ENCODE results near the gene KIF17. TPM values are rescaled to one million over a fixed set of nuclear protein-coding genes. Genes with fewer than 3 reads are reported as not detected.
"Not testable (repeated sequence)": the region's sequence is repeated elsewhere in the genome, so short reads cannot be mapped to it uniquely, and the experiment has no call there.

Gene KIF17
- total RNA-seq, 1 donor from 2014 or later, result 0.09 TPM

- Mint-ChIP-seq H3K27ac (no peak overlapping the region), H3K36me3 (ENCODE audit: low read depth) (no peaks in the 10 kb centered on the region), H3K9me3 (no peaks in the 10 kb centered on the region), H3K27me3 (ENCODE audit: low read depth) (peaks cover 36% of the 10 kb centered on the region), H3K4me3 (ENCODE audit: low read depth) (no peak overlapping the region), H3K4me1 (ENCODE audit: low read depth) (peaks cover 2% of the 10 kb centered on the region)
- intact Hi-C loops (cut with micrococcal nuclease), result no loop called here
- DNase-seq (ENCODE audit: low spot score), result no peak
Observed at GRCh38 chr1:20684651-20685050, 33.2 kb downstream of the KIF17 start.

- H3K27me3 Mint-ChIP-seq (ENCODE audit: low read depth), result peaks cover 39% of the 10 kb centered on the region
- intact Hi-C loops (cut with micrococcal nuclease), result no loop called here
- H3K27ac Mint-ChIP-seq, result no peak overlapping the region
- DNase-seq (ENCODE audit: low spot score), result no peak
- no peaks in the 10 kb centered on the region for H3K36me3 Mint-ChIP-seq (ENCODE audit: low read depth)
- peaks cover 2% of the 10 kb centered on the region for H3K4me1 Mint-ChIP-seq (ENCODE audit: low read depth)
- no peaks in the 10 kb centered on the region for H3K9me3 Mint-ChIP-seq
- H3K4me3 Mint-ChIP-seq (ENCODE audit: low read depth), result no peak overlapping the region
Observed at GRCh38 chr1:20684050-20684620, 33.7 kb downstream of the KIF17 start.

- Mint-ChIP-seq H3K4me3 (ENCODE audit: low read depth) (no peak overlapping the region), H3K27me3 (ENCODE audit: low read depth) (peaks cover 43% of the 10 kb centered on the region), H3K27ac (no peak overlapping the region), H3K4me1 (ENCODE audit: low read depth) (peaks cover 5% of the 10 kb centered on the region), H3K9me3 (peaks cover 1% of the 10 kb centered on the region), H3K36me3 (ENCODE audit: low read depth) (no peaks in the 10 kb centered on the region)
- DNase-seq (ENCODE audit: low spot score), result no peak
- intact Hi-C loops (cut with micrococcal nuclease), result no loop called here
Observed at GRCh38 chr1:20683614-20684013, 34.2 kb downstream of the KIF17 start.

GRCh38 chr1:20682571-20683236, 35.1 kb downstream of the KIF17 start:
- peaks cover 49% of the 10 kb centered on the region for H3K27me3 Mint-ChIP-seq (ENCODE audit: low read depth)
- intact Hi-C loops (cut with micrococcal nuclease), result no loop called here

GRCh38 chr1:20681999-20682398, 35.8 kb downstream of the KIF17 start:
- DNase-seq (ENCODE audit: low spot score), result no peak
- H3K4me1 Mint-ChIP-seq (ENCODE audit: low read depth), result peaks cover 12% of the 10 kb centered on the region
- peaks cover 15% of the 10 kb centered on the region for H3K9me3 Mint-ChIP-seq
- H3K27me3 Mint-ChIP-seq (ENCODE audit: low read depth), result peaks cover 50% of the 10 kb centered on the region
- intact Hi-C loops (cut with micrococcal nuclease), result no loop called here
- peaks cover 3% of the 10 kb centered on the region for H3K36me3 Mint-ChIP-seq (ENCODE audit: low read depth)
- H3K27ac Mint-ChIP-seq, result no peak overlapping the region
- no peak overlapping the region for H3K4me3 Mint-ChIP-seq (ENCODE audit: low read depth)

More at GRCh38 chr1:20682571-20683236, 35.1 kb downstream of the KIF17 start:
- no peak for DNase-seq (ENCODE audit: low spot score)
- peaks cover 12% of the 10 kb centered on the region for H3K4me1 Mint-ChIP-seq (ENCODE audit: low read depth)
- no peak overlapping the region for H3K27ac Mint-ChIP-seq
- H3K9me3 Mint-ChIP-seq, result peaks cover 8% of the 10 kb centered on the region
- H3K4me3 Mint-ChIP-seq (ENCODE audit: low read depth), result no peak overlapping the region
- peaks cover 3% of the 10 kb centered on the region for H3K36me3 Mint-ChIP-seq (ENCODE audit: low read depth)

- Mint-ChIP-seq H3K9me3 (peaks cover 15% of the 10 kb centered on the region), H3K4me1 (ENCODE audit: low read depth) (peaks cover 12% of the 10 kb centered on the region), H3K27me3 (ENCODE audit: low read depth) (peaks cover 51% of the 10 kb centered on the region), H3K27ac (no peak overlapping the region), H3K4me3 (ENCODE audit: low read depth) (no peak overlapping the region), H3K36me3 (ENCODE audit: low read depth) (peaks cover 3% of the 10 kb centered on the region)
- intact Hi-C loops (cut with micrococcal nuclease), result no loop called here
- no peak for DNase-seq (ENCODE audit: low spot score)
Observed at GRCh38 chr1:20680269-20680668, 37.5 kb downstream of the KIF17 start.

- intact Hi-C loops (cut with micrococcal nuclease), result no loop called here
- Mint-ChIP-seq H3K27ac (no peak overlapping the region), H3K36me3 (ENCODE audit: low read depth) (peaks cover 3% of the 10 kb centered on the region), H3K4me3 (ENCODE audit: low read depth) (no peak overlapping the region), H3K9me3 (peaks cover 15% of the 10 kb centered on the region), H3K27me3 (ENCODE audit: low read depth) (peaks cover 50% of the 10 kb centered on the region), H3K4me1 (ENCODE audit: low read depth) (peaks cover 12% of the 10 kb centered on the region)
- DNase-seq (ENCODE audit: low spot score), result peak; percentile 31
Observed at GRCh38 chr1:20678599-20678998, 39.2 kb downstream of the KIF17 start.

- H3K4me1 Mint-ChIP-seq (ENCODE audit: low read depth); H3K4me3 Mint-ChIP-seq (ENCODE audit: low read depth); intact Hi-C loops (cut with micrococcal nuclease); H3K27ac Mint-ChIP-seq; DNase-seq (ENCODE audit: low spot score); H3K36me3 Mint-ChIP-seq (ENCODE audit: low read depth): not testable (repeated sequence)
- peaks cover 24% of the 10 kb centered on the region for H3K27me3 Mint-ChIP-seq (ENCODE audit: low read depth)
- peaks cover 14% of the 10 kb centered on the region for H3K9me3 Mint-ChIP-seq
Observed at GRCh38 chr1:20673626-20674025, 44.2 kb downstream of the KIF17 start.

GRCh38 chr1:20672265-20672632, 45.6 kb downstream of the KIF17 start:
- H3K4me1 Mint-ChIP-seq (ENCODE audit: low read depth), result no peaks in the 10 kb centered on the region
- peaks cover 18% of the 10 kb centered on the region for H3K27me3 Mint-ChIP-seq (ENCODE audit: low read depth)
- no peak for DNase-seq (ENCODE audit: low spot score)
- no peaks in the 10 kb centered on the region for H3K36me3 Mint-ChIP-seq (ENCODE audit: low read depth)
- H3K4me3 Mint-ChIP-seq (ENCODE audit: low read depth), result no peak overlapping the region
- intact Hi-C loops (cut with micrococcal nuclease), result no loop called here
- peaks cover 3% of the 10 kb centered on the region for H3K9me3 Mint-ChIP-seq
- no peak overlapping the region for H3K27ac Mint-ChIP-seq

GRCh38 chr1:20670936-20671335, 46.9 kb downstream of the KIF17 start:
- H3K4me1 Mint-ChIP-seq (ENCODE audit: low read depth), result peaks cover 1% of the 10 kb centered on the region
- intact Hi-C loops (cut with micrococcal nuclease), result no loop called here
- no peak overlapping the region for H3K27ac Mint-ChIP-seq

GRCh38 chr1:20668581-20668980, 49.2 kb downstream of the KIF17 start:
- no peaks in the 10 kb centered on the region for H3K9me3 Mint-ChIP-seq
- no peak for DNase-seq (ENCODE audit: low spot score)
- intact Hi-C loops (cut with micrococcal nuclease), result no loop called here
- H3K27ac Mint-ChIP-seq, result no peak overlapping the region
- no peaks in the 10 kb centered on the region for H3K36me3 Mint-ChIP-seq (ENCODE audit: low read depth)
- peaks cover 1% of the 10 kb centered on the region for H3K4me1 Mint-ChIP-seq (ENCODE audit: low read depth)
- H3K4me3 Mint-ChIP-seq (ENCODE audit: low read depth), result no peak overlapping the region
- H3K27me3 Mint-ChIP-seq (ENCODE audit: low read depth), result peaks cover 8% of the 10 kb centered on the region

More at GRCh38 chr1:20670936-20671335, 46.9 kb downstream of the KIF17 start:
- DNase-seq (ENCODE audit: low spot score), result no peak
- Mint-ChIP-seq H3K4me3 (ENCODE audit: low read depth) (no peak overlapping the region), H3K36me3 (ENCODE audit: low read depth) (no peaks in the 10 kb centered on the region), H3K9me3 (no peaks in the 10 kb centered on the region), H3K27me3 (ENCODE audit: low read depth) (peaks cover 13% of the 10 kb centered on the region)

- Mint-ChIP-seq H3K27ac (no peak overlapping the region), H3K27me3 (ENCODE audit: low read depth) (no peaks in the 10 kb centered on the region), H3K4me1 (ENCODE audit: low read depth) (peaks cover 11% of the 10 kb centered on the region), H3K4me3 (ENCODE audit: low read depth) (no peak overlapping the region), H3K36me3 (ENCODE audit: low read depth) (no peaks in the 10 kb centered on the region), H3K9me3 (no peaks in the 10 kb centered on the region)
- intact Hi-C loops (cut with micrococcal nuclease), result no loop called here
- DNase-seq (ENCODE audit: low spot score), result no peak
Observed at GRCh38 chr1:20666804-20667203, 51.0 kb downstream of the KIF17 start.

- H3K9me3 Mint-ChIP-seq, result no peaks in the 10 kb centered on the region
- no peak overlapping the region for H3K27ac Mint-ChIP-seq
- no peak for DNase-seq (ENCODE audit: low spot score)
Observed at GRCh38 chr1:20666146-20666545, 51.7 kb downstream of the KIF17 start.

More at GRCh38 chr1:20666146-20666545, 51.7 kb downstream of the KIF17 start:
- intact Hi-C loops (cut with micrococcal nuclease), result no loop called here
- peaks cover 1% of the 10 kb centered on the region for H3K36me3 Mint-ChIP-seq (ENCODE audit: low read depth)
- no peak overlapping the region for H3K4me3 Mint-ChIP-seq (ENCODE audit: low read depth)
- no peaks in the 10 kb centered on the region for H3K27me3 Mint-ChIP-seq (ENCODE audit: low read depth)
- H3K4me1 Mint-ChIP-seq (ENCODE audit: low read depth), result peaks cover 13% of the 10 kb centered on the region

All from activated T-helper 2 cell treated with anti-CD3 and anti-CD28 coated beads, Interferon-gamma antibody, Interleukin-2, Interleukin-4, amounts not matched to agents 10 μg/mL and 5 μg/mL and 100 μg/mL, durations not matched to agents 14 hours and 24 hours and 36 hours (primary cell).